Measurements from ENCODE around the gene EFHD1.

DNA sequence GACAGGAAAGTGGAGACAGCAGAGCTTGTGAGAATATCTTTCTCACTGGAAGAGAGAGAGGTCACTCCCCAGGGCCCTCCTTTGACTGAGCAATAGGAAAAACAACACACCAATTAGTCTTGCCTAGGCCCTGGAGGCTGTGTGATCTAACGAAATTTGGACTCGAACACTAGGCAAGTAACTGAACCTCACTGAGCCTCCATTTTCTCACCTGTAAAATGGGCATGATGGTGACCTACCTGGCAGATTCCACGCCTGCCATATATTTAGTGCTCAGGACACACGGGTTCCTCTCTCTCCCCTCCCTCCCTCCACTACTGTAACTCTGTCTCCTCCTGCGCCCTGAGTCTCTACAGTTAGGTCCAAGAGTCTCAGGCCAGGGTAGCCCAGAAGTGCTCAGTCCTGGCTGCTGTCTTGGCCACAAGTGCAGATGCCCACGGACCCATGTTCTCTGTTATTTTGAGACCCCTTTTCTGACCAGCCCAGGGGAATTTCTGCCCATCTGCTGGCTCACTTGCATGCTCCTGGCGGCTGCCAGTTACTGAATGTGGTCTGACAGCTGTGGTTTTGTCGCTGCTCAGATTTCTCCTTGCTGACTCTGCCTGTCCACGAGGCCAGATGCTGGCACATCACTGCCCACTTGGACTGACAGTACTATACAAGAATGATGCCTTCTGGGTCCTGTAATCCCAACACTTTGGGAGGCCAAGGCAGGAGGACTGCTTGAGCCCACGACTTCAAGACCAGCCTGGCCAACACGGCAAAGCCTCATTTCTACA lies 54.2 kb downstream of the EFHD1 start:
- no peak for TF ChIP-seq CTCF (IDR thresholded peaks at IDR 0.05)
- no peak for TF ChIP-seq ZFX (IDR thresholded peaks at IDR 0.05; ENCODE audit: borderline replicate concordance)
